CD4-positive, alpha-beta T cell treated with Interferon gamma for 1 hour (primary cell): ENCODE measurements around the gene CCR6.
"Not testable (repeated sequence)": the region's sequence is repeated elsewhere in the genome, so short reads cannot be mapped to it uniquely, and the experiment has no call there.

ENCODE experiments used
- DNase-seq: peaks from one replicate; pipeline ENCODE4 v3.0.0-alpha.2; 2020

The CCR6 gene

DNA sequence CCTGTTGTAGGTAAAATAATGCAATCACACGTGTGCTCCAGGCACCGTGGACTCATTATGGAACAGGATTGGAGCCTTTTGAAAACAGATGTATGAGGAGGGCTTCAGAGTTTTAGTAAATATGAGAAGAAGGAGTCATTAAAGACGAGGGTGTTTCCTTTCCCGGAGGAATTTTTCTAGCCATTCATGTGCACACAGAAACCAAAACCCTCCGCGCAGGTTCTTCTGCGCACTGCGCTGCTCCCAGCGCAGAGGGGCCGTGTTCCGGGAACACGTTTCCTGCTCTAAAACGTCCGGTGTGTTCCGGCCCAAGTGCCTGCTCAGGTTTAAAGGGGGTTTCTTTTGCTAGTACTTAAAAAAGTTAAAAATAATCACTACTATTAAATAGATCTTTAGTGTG, 23.2 kb downstream of the CCR6 start:
- no peak for DNase-seq

DNA sequence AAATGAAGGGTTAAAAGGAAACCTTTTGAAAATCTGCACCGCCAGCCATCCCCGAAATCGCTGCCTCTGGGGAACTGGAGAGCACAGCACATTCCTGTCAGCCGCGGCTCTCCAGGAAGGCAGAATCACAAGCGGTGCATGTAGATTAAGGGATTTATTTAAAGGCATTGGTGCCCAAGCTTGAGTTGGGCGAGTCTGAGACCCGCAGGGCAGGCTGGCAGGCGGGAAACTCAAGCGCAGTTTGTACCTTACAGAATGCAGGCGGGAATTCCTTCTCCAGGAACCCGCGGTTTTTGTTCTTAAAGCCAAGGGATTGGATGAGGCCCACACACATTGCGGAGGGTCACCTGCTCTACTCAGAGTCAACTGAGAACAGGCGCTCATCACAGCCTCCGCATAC, 24.1 kb downstream of the CCR6 start:
- DNase-seq = no peak

- DNase-seq = no peak
Observed at GRCh38 chr6:167148021-167148420, 25.1 kb downstream of the CCR6 start.

GRCh38 chr6:167148997-167149396, 26.1 kb downstream of the CCR6 start:
- no peak for DNase-seq

DNA sequence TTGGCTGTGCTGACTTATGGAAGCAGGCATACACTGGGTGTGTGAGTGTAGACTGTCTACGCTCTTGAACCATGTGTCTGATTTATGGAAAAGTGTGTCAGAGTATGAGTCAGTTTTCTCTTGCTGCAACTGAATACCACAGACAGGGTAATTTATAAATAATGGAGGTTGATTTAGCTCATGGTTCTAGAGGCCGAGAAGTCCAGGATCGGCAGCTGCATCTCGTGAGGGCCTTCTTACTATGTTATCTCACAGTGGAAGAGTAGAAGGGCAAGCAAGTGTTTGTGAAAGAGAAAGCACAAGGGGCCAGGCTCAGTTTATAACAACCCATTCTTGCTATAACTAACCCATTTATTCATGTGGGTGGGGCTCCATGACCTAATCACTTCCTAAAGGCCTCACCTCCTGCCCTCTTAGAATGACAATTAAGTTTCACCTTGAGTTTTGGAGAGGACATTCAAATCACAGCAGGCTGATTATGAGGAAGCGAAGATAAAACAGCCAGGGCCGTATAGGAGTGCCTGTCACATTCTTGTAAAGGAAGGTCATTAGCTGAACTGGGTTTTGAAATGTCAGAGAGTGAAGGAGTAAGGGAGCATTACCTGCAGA, 28.1 kb downstream of the CCR6 start:
- DNase-seq = no peak

DNA sequence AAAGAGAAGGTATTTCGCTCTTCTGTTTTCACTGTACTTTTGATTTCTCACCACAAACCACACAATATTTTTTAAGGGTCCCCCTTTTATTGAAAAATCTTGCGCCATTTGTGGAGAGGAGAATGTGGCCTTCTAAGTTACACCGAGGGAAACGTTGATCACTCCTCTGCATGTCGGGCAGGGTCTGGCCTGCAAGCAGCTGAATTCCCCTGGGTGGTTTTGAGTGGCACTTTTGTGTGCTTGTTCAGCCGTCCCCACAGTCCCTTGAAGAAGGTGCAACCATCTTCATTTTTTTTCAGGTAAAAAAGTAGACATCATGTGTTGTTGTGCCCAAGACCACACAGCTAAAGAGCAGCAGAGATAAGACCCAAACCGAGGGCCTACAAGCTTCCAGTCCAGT, 28.8 kb downstream of the CCR6 start:
- no peak for DNase-seq

DNA sequence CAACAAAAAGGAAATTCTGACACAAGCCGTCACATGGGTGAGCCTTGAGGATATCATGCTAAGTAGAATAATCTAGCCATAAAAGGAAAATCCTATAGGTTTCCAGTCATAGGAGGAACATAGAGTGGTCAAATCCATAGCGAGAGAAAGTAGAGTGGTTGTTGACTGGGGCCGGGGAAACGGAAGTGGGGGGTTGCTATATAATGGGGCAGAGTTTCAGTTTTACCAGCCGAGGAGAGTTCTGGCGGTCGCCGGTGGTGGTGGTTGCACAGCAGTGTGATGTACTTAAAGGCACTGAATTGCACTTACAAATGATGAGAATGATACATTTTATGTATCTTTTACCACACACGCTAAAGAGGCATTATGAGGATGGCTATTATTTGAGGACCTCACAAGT, 30.0 kb downstream of the CCR6 start:
- DNase-seq = no peak

- peak; percentile 56 for DNase-seq
Observed at GRCh38 chr6:167153521-167153959, 30.6 kb downstream of the CCR6 start.

DNA sequence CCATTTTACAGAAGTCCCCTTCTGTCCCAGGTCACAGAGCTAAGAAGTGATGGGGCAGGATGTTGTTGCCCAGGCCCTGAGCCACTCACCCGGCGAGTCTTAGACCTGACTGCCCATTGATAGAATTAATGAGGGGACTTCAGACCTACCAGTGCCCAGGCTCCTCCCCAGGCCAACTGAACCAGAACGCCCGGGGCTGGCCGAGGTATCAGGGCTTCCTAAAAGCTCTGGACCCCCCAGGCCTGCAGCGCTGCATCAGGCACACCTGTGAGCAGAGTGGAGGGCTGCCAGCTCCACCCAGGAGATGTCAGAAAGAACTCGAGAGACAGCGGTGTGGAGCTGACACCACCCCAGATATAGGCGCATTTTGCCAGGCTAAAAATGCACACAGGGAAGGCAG, 31.4 kb downstream of the CCR6 start:
- DNase-seq = no peak

DNA sequence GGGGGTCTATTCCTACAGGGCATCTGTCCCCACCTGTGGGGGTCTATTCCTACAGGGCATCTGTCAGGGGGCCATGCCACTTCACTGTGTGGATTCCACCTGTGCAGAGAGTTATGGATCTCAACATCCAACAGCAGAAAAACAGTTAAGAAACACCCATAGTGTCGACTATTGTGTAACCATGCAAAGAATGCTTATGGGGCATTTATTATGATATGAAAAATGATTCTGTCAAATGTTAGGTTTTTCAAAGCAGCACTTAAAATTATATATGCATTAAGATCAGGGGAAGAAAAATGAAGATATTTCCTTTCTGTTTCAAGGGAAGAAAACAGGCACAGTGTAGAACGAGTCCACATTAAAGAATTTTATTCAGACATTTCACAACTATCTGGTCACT, 32.0 kb downstream of the CCR6 start:
- DNase-seq = no peak

GRCh38 chr6:167157414-167157813, 34.5 kb downstream of the CCR6 start:
- DNase-seq = no peak

- DNase-seq = no peak
Observed at GRCh38 chr6:167157863-167158262, 35.0 kb downstream of the CCR6 start, which contains the start of gene GPR31. TSS of gene GPR31 (minus strand) at chr6:167157980. CDS start at chr6:167157831, 149 bp downstream.

DNA sequence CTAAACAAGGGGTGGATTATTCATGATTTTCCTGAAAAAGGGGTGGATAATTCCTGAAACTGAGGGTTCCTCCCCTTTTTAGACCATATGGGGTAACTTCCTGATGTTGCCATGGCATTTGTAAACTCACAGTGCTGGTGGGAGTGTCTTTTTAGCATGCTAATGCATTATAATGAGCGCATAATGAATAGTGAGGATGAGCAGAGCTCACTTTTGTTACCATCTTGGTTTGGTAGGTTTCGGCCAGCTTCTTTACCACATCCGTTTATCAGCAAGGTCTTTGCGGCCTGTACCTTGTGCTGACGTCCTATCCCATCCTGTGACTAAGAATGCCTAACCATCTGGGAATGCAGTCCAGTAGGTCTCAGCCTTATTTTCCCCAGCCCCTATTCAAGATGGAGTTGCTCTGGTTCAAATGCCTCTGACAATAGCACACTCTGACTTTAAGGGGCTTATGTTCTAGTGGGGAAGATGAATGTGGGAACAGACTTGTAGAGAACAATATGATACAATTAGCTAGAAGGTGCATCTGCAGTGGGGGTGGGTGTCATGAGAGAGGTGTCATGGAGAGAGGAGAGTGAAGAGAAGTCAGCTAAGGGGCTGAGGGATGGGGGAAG, 39.1 kb downstream of the CCR6 start:
- no peak for DNase-seq

GRCh38 chr6:167162591-167162990, 39.7 kb downstream of the CCR6 start:
- DNase-seq = no peak

- no peak for DNase-seq
Observed at GRCh38 chr6:167163476-167164011, 40.6 kb downstream of the CCR6 start.

GRCh38 chr6:167164261-167164660, 41.4 kb downstream of the CCR6 start:
- DNase-seq = no peak

DNA sequence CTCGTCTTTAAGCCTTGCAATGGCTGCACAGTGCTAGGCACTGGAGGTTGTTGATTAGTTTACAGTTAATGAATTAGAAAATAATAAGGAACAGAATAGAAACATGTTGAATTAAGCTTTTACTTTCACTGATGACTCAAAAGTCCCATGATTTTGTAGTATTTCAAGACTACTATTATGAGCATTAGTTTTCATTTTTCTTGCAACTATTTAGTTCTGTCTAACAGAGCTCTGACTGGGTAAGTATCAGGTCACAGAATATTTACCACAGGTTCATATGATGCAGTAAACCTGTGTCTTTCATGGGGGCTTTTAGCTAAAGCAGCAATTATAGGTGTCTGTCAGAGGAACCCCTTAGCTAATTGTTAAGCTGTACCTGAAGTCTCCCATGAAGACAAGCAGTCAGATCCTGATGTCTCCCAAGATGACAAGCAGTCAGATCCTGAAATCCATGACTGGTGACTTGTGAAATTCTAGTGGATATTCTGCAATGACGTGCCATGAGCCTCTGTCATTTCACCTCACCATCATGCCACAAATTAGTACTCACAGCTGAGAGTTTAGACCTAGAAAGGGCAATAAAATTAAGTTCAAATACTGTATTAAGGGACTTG, 43.1 kb downstream of the CCR6 start:
- DNase-seq = no peak

- DNase-seq = not testable (repeated sequence)
Observed at GRCh38 chr6:167167699-167168098, 44.8 kb downstream of the CCR6 start.

DNA sequence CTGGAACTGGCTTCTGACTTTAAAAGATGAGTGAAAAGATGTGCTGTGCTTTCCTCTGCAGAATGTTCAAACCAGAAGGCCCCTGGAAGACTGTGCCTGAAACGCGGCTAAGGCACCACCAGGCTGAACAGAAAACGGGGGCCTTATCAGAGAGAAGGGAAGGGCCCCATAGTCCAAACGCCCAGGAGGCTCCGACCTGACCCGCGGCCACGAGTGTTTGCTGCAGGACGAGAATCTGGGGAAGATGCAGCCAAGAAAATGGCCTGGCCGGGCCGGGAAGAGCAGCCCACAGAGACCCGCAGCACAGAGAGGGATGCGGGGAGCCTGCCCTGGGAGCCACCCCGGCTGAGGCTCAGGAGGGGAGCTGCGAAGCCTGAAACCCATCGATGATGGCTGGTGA, 45.4 kb downstream of the CCR6 start:
- not testable (repeated sequence) for DNase-seq

DNA sequence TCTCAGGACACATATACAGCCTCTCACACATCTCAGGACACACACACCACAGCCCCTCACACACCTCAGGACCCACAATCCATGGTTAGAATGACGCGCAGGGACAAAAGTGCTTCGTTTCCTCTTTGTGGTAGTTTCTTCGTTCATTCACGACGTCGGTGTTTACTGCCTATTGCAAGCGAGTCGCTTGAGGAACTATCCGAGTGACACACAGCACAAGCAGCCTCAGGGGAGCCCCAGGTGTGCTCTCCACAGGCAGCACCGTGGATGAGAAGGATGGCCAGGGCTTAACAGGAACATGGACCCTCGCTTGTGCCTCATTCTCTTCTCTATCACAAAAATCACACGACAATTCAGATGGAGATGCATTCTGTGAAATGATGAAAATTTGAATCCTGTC, 47.0 kb downstream of the CCR6 start:
- DNase-seq = not testable (repeated sequence)

- not testable (repeated sequence) for DNase-seq
Observed at GRCh38 chr6:167171300-167171699, 48.4 kb downstream of the CCR6 start.

DNA sequence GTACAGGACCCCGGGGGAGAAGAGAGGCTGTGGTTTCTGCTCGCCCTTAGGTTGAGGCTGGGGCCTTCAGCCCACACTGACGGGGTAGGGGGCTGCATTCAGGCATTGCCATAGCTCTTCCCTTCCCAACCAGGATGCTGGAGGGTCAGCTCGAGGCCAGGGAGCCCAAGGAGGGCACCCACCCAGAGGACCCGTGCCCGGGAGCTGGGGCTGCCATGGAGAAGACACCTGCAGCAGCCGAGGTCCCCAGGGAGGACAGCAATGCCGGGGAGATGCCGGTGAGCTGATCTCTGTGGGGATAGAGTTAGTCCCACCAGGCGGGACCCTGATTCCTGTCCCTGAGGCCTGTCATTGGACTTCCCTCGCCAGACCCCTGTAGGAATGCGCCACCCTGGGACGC, 49.1 kb downstream of the CCR6 start:
- DNase-seq = not testable (repeated sequence)

GRCh38 chr6:167177271-167177670, 54.4 kb downstream of the CCR6 start:
- not testable (repeated sequence) for DNase-seq
